NB4 (cell line): ENCODE measurements around the gene PMEL.
"Not testable (repeated sequence)": the region's sequence is repeated elsewhere in the genome, so short reads cannot be mapped to it uniquely, and the experiment has no call there.

Experiments used
- DNase-seq: peaks from one replicate; pipeline ENCODE4 v3.0.0; 2010; ENCODE audit warnings: low read depth
- H3K4me3 ChIP-seq: one replicate; pipeline ENCODE4 v1.5.1; 2011; ENCODE audit warnings: mild to moderate bottlenecking, low read depth, low read length, moderate library complexity
- MYC ChIP-seq: IDR thresholded peaks from 2 replicates; pipeline ENCODE4 v1.6.1; 2011; ENCODE audit warnings: low read depth, low read length
- POLR2A ChIP-seq: IDR thresholded peaks from 2 replicates; pipeline ENCODE4 v1.6.1; 2011; ENCODE audit warnings: mild to moderate bottlenecking; ENCODE audit not compliant: insufficient read length; ENCODE audit errors: extremely low read depth
- TF ChIP-seq, protein P1 (sequence below): IDR thresholded peaks from 2 replicates; pipeline ENCODE4 v1.6.1; 2011; ENCODE audit warnings: low read depth, low read length
- TF ChIP-seq, protein P2 (sequence below): IDR thresholded peaks from one replicate; pipeline ENCODE4 v1.5.1; 2012; ENCODE audit warnings: low read depth, low read length

Gene PMEL

DNA sequence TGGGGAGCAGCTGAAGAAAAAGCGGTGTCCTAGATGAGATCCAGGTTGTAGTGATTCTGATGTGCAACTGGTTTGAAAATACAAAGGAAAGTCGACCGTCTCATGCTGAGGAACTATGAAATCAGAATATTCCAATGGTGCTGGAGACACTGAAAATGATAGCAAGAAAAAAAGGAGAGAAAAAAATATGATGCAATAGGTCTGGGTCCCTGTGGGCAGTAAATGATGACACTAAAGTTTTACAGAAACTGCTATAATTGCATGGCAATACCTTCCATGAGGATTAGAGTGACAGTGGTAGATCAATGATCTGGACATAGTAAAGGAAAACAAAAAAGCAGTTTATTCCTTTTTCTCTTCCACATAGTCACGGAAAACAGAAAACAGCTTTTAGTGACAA is 40.5 kb downstream of the PMEL start:
- DNase-seq = no peak
- TF ChIP-seq, protein P1, sequence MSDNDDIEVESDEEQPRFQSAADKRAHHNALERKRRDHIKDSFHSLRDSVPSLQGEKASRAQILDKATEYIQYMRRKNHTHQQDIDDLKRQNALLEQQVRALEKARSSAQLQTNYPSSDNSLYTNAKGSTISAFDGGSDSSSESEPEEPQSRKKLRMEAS = no peak
- TF ChIP-seq MYC = no peak
- no peak for TF ChIP-seq POLR2A
- TF ChIP-seq, protein P2, sequence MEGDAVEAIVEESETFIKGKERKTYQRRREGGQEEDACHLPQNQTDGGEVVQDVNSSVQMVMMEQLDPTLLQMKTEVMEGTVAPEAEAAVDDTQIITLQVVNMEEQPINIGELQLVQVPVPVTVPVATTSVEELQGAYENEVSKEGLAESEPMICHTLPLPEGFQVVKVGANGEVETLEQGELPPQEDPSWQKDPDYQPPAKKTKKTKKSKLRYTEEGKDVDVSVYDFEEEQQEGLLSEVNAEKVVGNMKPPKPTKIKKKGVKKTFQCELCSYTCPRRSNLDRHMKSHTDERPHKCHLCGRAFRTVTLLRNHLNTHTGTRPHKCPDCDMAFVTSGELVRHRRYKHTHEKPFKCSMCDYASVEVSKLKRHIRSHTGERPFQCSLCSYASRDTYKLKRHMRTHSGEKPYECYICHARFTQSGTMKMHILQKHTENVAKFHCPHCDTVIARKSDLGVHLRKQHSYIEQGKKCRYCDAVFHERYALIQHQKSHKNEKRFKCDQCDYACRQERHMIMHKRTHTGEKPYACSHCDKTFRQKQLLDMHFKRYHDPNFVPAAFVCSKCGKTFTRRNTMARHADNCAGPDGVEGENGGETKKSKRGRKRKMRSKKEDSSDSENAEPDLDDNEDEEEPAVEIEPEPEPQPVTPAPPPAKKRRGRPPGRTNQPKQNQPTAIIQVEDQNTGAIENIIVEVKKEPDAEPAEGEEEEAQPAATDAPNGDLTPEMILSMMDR = no peak
- H3K4me3 ChIP-seq = peak overlapping the region; percentile 96

DNA sequence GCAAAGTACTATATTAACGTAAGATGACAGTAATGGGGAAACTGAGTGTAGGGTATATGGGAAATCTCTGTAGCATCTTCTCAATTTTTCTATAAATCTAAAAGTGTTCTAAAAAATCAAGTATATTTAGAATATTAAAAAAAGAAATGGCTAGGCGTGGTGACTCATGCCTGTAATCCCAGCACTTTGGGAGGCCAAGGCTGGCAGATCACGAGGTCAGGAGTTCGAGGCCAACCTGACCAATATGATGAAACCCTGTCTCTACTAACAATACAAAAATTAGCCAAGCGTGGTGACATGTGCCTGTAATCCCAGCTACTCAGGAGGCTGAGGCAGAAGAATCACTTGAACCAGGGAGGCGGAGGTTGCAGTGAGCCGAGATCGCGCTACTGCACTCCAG is 42.2 kb downstream of the PMEL start:
- peak; percentile 17 for DNase-seq

DNA sequence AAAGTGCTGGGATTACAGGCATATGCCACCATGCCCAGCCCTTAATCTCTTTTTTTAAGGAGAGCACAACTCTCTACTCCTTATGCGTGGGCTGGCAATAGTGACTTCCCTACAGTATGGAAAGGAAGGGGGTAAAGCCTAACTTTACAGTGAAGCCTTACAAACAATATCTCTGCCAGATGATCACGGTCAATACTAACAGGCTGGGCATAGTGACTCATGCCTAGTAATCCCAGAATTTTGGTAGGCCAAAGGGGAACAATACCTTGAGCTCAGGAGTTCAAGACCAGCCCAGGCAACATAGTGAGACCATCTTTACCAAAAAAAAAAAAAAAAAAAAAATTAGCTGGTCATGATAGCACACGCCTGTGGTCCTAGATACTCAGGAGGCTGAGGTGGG is 43.7 kb downstream of the PMEL start:
- DNase-seq = no peak
- TF ChIP-seq, protein P2 = no peak
- no peak for TF ChIP-seq POLR2A
- no peak for TF ChIP-seq MYC
- TF ChIP-seq, protein P1 = no peak
- no peak overlapping the region for H3K4me3 ChIP-seq

More for the DNA sequence above, 42.2 kb downstream of the PMEL start:
- not testable (repeated sequence) for H3K4me3 ChIP-seq

DNA sequence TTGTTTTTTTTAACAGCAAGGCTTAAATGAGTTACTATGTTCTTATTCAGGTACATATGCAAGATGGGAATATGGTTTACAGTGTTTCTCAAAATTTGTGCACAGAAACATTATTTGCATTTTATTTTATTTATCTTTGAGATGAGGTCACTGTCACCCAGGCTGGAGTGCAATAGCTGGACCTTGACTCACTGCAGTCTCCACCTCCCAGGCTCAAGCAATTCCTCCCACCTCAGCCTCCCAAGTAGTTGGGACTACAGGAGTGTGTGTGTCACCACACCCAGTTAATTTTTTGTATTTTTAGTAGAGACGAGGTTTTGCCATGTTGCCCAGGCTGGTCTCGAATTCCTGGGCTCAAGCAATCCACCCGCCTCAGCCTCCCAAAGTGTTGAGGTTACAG is 46.8 kb downstream of the PMEL start:
- H3K4me3 ChIP-seq, DNase-seq: not testable (repeated sequence)

DNA sequence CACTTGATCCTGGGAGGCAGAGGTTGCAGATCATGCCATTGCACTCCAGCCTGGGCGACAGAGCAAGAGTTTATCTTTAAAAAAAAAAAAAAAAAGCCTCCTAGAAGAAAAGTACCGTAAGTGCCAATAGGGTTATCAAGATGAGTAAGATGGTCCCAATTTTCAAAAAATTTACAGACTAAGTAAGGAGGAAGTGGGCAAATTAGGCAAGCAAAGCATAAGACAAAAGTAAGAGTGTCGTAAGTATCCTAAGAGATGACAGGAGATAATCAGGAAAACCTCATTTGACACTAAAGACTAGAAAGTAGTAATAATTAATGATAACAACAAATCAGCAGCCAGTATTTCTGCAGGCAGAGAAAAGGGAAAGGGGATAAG is 50.4 kb downstream of the PMEL start:
- TF ChIP-seq POLR2A (no peak), MYC (no peak)
- TF ChIP-seq, protein P2 = no peak
- TF ChIP-seq, protein P1 = no peak
- H3K4me3 ChIP-seq = no peak overlapping the region
- peak; percentile 57 for DNase-seq

DNA sequence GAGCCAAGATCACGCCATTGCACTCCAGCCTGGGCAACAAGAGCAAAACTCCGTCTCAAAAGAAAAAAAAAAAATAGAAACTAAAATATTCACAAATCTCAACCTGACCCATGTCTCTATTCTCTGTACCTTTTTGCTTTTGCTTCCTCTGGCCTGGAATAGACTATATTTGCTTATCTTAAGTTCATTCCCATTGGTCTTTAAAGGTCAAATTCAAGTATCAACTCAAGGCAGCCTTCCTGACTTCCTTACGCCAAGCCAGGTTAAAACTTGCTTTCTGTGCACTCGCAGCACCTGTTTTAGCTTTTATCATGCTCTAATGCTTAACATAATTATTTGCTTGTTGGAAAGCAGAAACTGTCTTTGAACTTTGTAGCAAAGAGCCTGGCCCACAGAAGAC is 52.9 kb downstream of the PMEL start:
- H3K4me3 ChIP-seq = no peak overlapping the region
- DNase-seq = no peak
- TF ChIP-seq, protein P2 = no peak
- TF ChIP-seq POLR2A (no peak), MYC (no peak)
- TF ChIP-seq, protein P1 = no peak

DNA sequence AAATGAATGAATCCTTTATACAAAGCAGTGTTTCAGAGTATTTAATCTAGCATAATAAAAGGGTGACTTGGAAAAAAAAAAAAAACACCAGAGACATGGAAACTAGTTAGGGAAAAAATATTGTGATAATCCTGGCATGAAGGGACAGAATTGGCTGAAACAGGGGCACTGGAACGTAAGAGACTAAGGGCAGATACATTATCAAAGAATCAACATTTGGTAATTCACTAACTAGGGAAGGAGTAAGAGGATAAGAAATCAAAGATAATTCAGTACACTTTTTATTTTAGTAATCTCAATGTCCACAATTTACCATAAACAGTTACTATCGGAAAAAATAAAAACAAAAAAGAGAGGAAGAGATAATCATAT is 56.3 kb downstream of the PMEL start:
- H3K4me3 ChIP-seq = no peak overlapping the region
- TF ChIP-seq POLR2A (no peak), MYC (no peak)
- TF ChIP-seq, protein P2 = no peak
- TF ChIP-seq, protein P1 = no peak

More for the DNA sequence above, 56.3 kb downstream of the PMEL start:
- DNase-seq = no peak
